HG03378 (cell line): ENCODE data around the gene XRCC4.

Experiments used
- ATAC-seq: cut with Tn5 transposase; IDR thresholded peaks from one replicate; pipeline ENCODE4 v1.9.1; 2021; ENCODE audit warnings: mild to moderate bottlenecking, moderate library complexity; ENCODE audit not compliant: unreplicated experiment

XRCC4 gene

GRCh38 chr5:83169571-83170337, 92.4 kb downstream of the XRCC4 start:
- ATAC-seq = no peak

DNA sequence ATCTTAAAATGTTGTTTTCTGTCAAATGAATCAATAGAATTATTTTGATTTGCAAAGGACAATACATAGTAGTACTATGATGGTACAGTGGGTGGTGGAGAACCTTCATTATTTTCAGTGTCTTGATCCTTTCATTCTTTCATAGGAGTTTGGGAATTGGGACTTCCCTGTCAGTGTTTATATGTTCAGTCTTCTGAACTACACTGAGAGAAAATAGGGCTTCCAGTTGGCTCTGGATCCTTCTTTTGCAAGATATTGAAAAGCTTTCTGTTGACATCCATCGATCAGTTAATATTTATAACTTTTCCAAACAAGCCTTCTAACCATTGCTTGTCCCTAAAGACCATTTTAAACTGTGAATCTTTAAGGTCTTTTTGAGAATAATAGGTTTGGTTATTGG, 94.7 kb downstream of the XRCC4 start:
- ATAC-seq = no peak

DNA sequence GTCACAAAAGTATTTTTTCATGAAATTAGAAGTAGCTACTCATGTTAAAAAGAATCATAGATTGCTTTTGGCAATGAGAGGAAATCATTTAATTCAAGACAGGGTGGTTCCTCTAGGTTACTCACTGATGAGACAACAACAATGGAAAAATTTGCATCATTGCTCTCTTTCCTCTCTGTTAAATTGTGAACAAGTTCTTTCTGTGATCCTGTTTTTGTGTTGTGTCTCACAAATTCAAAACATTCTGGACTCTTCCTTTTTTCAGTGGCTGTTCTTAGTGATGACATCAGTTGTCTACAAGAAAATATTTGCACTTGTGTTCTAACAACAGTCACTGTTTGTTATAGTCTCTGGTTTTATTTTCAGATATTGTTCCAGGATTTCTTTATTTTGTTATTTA, 95.3 kb downstream of the XRCC4 start:
- no peak for ATAC-seq

- no peak for ATAC-seq
Measured at GRCh38 chr5:83173826-83174225, 96.5 kb downstream of the XRCC4 start.

DNA sequence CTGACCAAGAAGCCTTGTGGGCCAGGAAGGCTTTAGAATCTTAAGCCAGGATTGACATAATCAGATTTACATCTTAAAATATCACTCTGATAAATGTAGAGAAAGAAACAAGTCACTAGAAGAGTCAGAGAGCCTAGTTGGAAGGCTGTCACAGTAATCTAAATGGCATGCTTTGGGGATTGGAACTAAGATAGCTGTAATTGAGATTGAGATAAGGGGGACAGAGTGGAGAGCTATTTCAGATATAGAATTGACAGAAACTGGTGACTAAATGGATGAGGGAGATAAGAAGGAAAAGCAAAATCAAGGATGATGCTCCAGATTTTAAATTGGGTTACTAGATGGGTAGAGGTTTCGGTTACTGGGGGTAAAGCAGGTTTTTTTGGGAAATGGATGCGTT, 100.5 kb downstream of the XRCC4 start:
- no peak for ATAC-seq

- ATAC-seq = no peak
Measured at GRCh38 chr5:83179966-83180365, 102.6 kb downstream of the XRCC4 start.

- ATAC-seq = no peak
Measured at GRCh38 chr5:83184534-83184933, 107.2 kb downstream of the XRCC4 start.

DNA sequence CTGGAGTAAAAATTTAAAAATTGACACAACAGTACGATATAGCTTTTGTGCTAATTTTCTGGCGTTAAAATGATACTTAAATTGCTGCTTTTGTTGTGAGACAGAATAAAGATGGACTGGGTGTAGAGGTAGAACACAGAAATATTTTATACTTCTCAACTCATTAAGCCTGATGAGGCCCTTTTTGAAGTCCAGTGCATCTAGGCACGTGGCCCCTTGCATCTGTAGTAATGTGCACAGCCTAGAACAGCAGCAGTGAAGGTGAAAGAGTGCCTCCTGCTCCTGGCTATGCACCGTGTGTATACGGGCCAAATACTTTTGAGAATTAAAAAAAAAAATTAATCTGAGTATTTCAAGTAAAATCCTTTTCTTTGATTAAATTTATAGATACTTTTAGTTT, 115.6 kb downstream of the XRCC4 start:
- no peak for ATAC-seq

DNA sequence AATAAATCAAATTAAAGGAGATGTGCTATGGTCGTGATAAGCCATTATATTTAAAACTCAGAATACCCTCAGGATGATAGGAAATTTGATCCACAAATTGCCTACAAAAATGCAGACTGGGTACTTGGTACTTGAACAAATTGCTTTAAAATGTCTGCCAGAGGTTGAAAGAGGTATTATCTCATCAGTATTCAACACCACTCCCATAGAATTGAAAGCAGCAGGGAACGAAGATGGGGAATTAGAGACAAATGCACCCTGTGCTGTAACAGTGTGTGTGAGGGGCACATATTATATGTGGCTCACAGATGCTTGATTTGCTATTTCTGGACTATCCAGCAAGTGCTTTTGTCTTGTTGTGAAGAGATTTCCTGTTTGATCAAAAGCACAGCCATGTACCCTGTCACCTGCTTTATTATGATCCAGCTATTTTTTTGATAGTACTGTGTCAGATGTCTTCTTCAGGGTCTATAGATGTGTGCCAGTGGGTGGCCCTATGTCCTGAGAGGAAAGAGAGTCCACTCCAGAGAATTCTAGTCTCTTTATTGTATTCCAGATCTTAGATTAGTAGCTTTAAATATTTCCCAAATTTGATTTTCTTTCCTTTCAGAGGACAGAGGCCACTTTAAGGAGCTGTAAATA, 120.1 kb downstream of the XRCC4 start:
- ATAC-seq = no peak

DNA sequence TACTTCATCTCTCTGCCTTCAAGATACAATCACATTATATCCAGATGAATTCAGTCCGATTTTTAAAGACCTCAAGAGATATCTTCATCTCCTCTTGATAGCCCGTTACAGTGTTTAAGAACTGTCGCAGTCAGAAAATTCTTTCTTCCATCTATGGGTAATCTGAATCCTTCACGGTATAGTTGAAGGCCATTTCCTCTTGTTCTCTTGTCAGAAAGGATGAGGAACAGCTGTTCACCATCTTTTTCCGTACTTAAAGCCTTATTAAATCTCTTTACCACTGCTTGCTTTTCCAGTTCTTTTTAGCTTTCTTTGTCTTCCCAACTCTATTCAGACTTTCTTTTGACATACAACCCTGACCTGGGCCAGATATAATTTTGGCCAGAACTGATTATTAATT, 121.8 kb downstream of the XRCC4 start:
- no peak for ATAC-seq

DNA sequence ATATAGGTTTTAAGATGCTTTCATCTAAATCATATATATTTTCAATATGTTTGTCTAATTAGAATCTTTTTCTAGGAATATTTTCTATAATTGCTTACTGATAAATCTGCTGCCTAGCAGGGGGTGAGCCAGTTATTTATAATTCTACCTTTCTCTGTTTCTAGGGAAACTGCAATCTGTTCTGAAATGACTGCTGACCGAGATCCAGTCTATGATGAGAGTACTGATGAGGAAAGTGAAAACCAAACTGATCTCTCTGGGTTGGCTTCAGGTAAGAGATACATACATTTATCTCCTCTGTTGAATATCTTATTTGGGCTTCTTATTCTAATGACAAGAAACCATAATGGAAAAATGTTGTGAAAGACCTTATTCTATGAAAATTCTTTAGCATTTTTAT, 127.3 kb downstream of the XRCC4 start:
- ATAC-seq = no peak

GRCh38 chr5:83209963-83210362, 132.6 kb downstream of the XRCC4 start:
- ATAC-seq = no peak

DNA sequence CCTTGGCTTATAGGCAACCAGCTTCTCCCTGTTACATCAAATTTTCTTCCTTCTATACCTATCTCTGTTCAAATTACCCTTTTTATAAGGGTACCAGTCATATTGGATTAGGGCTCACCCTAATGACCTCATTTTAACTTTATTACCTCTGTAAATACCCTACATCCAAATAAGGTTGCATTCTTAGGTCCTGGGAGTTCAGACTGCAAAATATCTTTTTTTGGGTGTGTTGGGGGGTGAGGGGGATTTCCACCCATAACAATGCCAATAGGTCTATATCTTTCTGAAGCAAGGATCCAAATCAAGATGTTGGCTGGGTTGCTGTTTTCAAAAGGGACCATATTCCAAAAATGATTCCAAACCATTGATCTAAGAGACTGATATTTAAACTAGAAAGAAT, 141.7 kb downstream of the XRCC4 start:
- no peak for ATAC-seq

DNA sequence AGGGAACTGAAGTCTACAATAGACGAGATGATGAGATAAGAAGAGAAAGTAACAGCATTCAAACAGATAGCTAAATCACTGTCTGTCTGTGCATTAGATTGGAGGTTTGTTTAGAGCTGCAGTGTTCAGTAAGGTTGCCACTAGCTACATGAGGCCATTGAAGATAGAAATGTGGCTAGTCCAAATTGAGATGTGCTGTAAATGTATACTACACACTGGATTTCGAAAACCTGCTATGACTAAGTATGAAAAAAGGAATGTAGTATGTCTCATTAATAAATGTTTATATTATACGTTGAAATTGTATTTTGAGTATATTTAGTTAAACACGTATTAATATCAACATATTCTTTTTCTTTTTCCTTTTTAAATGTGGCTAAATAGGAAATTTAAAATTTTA, 142.1 kb downstream of the XRCC4 start:
- no peak for ATAC-seq

DNA sequence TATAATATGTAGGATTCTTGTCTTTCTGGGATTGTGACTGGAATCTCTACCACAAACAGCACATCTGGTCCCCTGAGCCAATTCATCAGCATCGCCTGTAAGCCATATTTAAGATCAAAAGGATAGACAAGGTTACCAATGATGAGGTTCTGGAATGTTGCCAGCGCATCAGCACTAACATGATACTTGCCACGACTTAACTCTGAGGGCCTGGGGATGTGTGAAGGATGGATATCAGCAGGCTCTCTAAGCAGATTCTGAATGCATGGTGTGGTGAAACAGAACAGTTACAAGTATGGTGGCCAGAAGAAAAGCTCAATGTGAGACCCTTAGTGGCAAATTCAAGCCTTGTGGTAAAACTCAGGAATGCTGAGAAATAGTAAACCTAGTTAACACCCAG, 143.0 kb downstream of the XRCC4 start:
- no peak for ATAC-seq

DNA sequence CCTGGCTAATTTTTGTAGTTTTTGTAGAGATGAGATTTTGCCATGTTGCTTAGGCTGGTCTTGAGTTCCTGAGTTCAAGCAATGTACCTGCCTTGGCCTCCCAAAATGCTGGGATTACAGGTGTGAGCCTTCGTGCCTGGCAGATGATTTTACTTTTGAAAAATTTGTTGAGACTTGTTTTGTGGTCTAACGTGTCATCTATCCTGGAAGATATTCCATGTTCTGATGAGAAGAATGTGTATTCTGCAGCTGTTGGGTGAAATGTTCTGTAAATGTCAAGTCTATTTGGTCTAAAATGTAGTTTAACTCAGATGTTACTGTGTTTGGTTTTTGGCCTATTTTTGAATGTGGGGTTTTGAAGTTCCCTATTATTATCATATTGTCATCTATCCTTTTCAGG, 145.6 kb downstream of the XRCC4 start:
- no peak for ATAC-seq

- no peak for ATAC-seq
Measured at GRCh38 chr5:83227611-83228010, 150.3 kb downstream of the XRCC4 start.

DNA sequence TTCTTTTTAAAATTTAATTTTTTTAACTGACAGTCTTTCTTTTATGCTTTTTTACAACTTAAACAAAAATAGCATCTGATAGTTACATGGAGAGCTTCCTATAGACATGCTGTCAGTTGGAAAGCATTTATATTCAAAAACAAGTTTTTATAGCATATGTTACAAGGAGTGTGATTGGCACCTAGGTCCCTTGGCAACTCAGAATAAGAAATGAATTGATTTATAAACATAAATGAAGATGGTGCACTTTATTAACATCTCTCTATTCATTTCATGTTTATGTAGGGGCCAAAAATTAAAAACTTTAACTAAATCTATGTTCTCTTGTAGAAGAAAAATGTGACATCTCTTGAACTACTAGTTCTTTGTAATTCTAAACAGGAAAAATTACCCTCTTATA, 153.2 kb downstream of the XRCC4 start:
- ATAC-seq = no peak

- ATAC-seq = no peak
Measured at GRCh38 chr5:83244516-83244915, 167.2 kb downstream of the XRCC4 start.

GRCh38 chr5:83245037-83245436, 167.7 kb downstream of the XRCC4 start:
- ATAC-seq = no peak

DNA sequence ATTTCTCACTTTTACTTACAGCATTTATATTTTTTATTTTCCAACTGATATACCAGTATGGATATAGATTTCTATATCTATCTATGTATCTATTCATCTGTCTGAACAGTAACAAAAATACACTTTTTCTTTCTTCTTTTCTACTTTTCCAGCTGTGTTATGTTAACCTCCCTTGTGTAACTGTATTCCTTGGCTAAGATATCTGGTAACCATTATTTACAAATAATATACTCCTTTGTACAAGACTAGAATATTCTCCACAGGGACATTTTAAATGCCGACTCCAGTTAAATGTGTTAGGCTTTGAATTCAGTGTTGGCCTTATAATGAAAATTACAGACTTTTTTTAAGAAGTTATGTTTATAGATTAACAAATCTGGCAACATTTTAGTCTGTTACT, 168.7 kb downstream of the XRCC4 start:
- no peak for ATAC-seq

DNA sequence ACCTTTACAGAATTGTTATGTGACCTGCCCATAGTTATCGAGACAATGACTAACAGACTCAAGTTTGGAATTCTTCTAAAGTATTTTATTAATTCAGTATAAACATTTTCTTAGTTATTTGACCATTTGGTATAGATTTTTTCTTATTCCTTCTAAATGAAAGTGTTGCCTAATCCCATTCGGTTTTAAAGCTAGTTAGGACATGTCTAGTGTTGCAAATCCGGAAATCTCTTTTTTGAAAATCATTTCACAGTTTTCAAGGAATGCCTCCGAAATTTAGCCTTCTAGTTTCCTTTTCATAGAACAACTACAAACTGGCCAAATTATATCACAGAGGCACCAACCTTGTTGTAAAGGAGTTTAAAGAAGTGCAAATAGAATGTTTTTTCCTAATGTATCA, 171.8 kb downstream of the XRCC4 start:
- no peak for ATAC-seq

DNA sequence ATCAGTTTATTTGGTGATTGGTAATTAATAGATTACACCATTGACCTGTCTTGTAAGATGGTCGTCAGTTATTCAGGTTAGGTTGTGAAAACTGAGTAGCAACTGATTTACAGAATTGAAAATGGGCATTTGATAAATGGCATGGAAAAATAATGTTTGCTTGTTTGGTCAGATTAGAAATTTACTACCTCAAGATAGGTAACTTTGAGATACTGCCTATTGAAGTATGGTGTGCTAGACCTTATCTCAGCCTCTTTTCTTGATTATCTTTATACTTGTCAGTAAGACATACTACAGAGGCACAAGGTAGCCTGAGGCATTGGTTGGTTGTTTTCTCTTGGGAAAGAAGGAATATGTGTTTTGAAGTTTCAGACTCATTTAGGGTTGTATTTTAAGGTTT, 174.5 kb downstream of the XRCC4 start:
- no peak for ATAC-seq
